Measurements from ENCODE around the gene NCBP3.
A peak's percentile ranks its signal among the peaks of the same experiment; 100 is the strongest.

The NCBP3 gene

GRCh38 chr17:3892095-3892998 lies 46.3 kb upstream of the NCBP3 start (continued):
- TF ChIP-seq ZNF169 (tag by site-specific recombination; IDR thresholded peaks at IDR 0.05) (no peak), ZNF621 (tag by site-specific recombination; IDR thresholded peaks at IDR 0.05) (no peak), ZNF398 (tag by site-specific recombination; IDR thresholded peaks at IDR 0.05) (peak; percentile 79), ZFP41 (tag by site-specific recombination; IDR thresholded peaks at IDR 0.05; ENCODE audit: borderline replicate concordance) (no peak), ZNF148 (tag by site-specific recombination; IDR thresholded peaks at IDR 0.05; ENCODE audit: borderline replicate concordance) (no peak), KLF16 (tag by site-specific recombination; IDR thresholded peaks at IDR 0.05) (peak; percentile 69; the same call in 1 of the 2 replicates), ZNF449 (tag by site-specific recombination; IDR thresholded peaks at IDR 0.05) (no peak), ZNF341 (tag by site-specific recombination; IDR thresholded peaks at IDR 0.05; ENCODE audit: low read depth) (peak; percentile 95), ZNF280C (tag by site-specific recombination; IDR thresholded peaks at IDR 0.05) (no peak), ZNF707 (tag by site-specific recombination; IDR thresholded peaks at IDR 0.05) (no peak), ZNF121 (tag by site-specific recombination; IDR thresholded peaks at IDR 0.05) (no peak), ZNF433 (tag by site-specific recombination; IDR thresholded peaks at IDR 0.05; ENCODE audit: low read depth) (no peak), ZIC2 (tag by site-specific recombination; IDR thresholded peaks at IDR 0.05) (peak; percentile 28; the same call in 1 of the 2 replicates), ZNF37A (tag by site-specific recombination; IDR thresholded peaks at IDR 0.05) (no peak), HOXD13 (CRISPR knock-in tag; IDR thresholded peaks at IDR 0.05; ENCODE audit: borderline replicate concordance) (no peak), HOXC10 (CRISPR knock-in tag; IDR thresholded peaks at IDR 0.05) (no peak), BCL11B (tag by site-specific recombination; IDR thresholded peaks at IDR 0.05; ENCODE audit: low read depth) (peak; percentile 77), ZNF157 (tag by site-specific recombination; IDR thresholded peaks at IDR 0.05) (no peak), TSHZ1 (tag by site-specific recombination; IDR thresholded peaks at IDR 0.05; ENCODE audit: borderline replicate concordance) (no peak), ZNF777 (tag by site-specific recombination; IDR thresholded peaks at IDR 0.05; ENCODE audit: borderline replicate concordance) (no peak), ZNF404 (tag by site-specific recombination; IDR thresholded peaks at IDR 0.05) (no peak), ZNF548 (tag by site-specific recombination; IDR thresholded peaks at IDR 0.05) (no peak), ZNF664 (tag by site-specific recombination; IDR thresholded peaks at IDR 0.05) (no peak), ZNF549 (tag by site-specific recombination; IDR thresholded peaks at IDR 0.05) (no peak), ZNF366 (tag by site-specific recombination; conservative IDR thresholded peaks at IDR 0.05) (peak; percentile 65)

All from HEK293 (cell line).